Stimulated activated CD4-positive, alpha-beta T cell treated with anti-CD3 and anti-CD28 coated beads, Interleukin-4, amount 100 ng/mL, for 4 hours (primary cell): ENCODE measurements around the gene STAMBP.
A peak's percentile ranks its signal among the peaks of the same experiment; 100 is the strongest.
"Not testable (repeated sequence)": the region's sequence is repeated elsewhere in the genome, so short reads cannot be mapped to it uniquely, and the experiment has no call there.

Experiments used
- DNase-seq, 2 experiments: peaks; one replicate each; pipeline ENCODE4 v3.0.0-alpha.2; 2020

The STAMBP gene

DNA sequence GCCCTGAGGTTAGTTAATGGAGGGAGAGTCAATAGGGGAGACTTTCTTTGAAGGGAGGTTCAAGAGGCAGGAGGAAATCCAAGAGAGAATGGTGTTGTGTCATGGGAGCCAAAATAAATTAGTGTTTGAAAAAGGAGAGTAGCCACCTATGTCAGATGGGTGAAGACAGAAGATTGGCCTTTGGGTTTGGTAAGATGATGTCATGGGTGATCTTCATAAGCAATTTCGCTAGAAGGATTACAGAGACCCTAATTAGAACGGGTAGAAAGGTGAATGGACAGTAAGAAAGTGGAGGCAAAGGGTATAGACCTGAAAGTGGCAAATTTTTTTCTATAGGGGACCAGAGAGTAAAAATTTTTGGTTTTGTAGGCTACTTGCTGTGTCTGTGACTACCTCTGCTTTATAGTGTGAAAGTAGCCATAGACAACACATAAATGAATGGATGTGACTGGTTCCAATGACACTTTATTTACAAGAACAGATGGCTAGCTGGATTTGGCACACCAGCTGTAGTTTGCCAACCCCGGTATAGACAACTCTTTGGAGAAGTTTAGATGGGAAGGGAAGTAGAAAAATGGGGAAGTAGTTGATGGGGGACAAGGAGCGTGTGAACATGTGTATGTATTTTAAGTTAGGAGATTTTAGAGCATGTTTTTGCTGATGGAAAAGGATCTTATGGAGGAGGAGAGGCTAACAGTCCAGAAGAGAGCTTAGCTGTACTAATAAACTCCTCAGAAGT lies 9.3 kb downstream of the STAMBP start:
- no peak for DNase-seq

DNA sequence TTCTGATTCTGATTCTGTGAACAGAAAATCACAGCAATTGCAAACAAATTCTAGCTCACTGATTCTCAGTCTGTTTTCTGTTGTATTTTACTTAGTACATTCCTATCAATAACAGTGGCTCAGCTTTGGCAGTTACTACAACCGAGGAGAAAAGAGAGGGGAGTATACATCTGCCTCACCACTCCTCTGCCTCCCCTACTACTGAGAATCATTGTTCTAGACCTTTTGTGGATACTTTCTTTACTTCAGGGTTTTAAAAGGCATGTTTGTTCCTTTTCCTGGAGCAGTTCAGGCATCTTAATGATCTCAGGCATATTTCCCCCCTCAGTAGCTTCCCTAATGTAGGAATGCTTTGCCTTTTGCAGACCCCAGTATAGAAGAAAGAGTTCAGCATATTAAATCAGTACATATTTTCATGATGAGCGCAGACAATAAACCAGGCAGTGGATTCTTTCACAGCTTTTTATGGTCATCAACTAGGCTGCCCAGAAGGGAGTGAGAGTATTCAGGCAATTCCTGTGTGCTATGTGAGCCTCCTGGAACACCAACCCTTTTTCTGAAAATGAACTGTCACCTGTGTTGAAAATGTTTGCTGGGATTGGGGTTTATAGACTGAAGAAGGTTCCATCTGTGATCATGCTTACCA lies 10.3 kb downstream of the STAMBP start:
- no peak for DNase-seq

DNA sequence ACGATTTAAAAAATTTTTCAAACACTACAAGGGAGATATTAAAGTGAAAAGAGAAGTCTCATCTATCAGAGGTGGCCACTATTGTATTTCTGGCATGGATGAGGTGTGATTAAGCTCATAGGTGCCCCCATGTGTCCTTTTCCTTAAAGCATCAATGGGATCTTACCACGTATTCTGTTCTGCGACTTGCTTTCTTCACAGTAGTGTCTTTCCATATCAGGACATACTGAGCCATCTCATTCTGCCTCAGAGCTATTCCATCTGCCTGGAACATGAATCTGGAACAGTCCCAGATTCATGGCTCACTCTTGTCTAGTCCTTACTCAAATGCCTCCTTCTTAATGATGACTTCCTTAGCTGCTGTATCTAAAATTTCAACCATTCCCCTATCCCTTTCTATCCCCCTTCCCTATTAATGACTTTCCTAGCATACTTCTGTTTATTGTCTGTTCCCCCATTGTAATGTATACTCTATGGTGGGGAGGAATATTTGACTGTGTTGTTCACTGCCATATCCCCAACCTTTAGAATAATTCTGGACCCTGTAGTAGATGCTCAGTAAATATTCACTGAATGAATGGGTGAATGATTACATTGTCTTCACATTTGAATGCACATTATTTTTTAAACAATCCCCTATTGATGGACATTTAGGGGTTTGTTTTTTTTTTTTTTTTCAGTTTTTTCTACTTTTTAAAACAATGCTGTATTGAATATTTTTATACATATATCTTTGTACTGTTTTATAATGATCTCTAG lies 11.1 kb downstream of the STAMBP start:
- no peak for DNase-seq

DNA sequence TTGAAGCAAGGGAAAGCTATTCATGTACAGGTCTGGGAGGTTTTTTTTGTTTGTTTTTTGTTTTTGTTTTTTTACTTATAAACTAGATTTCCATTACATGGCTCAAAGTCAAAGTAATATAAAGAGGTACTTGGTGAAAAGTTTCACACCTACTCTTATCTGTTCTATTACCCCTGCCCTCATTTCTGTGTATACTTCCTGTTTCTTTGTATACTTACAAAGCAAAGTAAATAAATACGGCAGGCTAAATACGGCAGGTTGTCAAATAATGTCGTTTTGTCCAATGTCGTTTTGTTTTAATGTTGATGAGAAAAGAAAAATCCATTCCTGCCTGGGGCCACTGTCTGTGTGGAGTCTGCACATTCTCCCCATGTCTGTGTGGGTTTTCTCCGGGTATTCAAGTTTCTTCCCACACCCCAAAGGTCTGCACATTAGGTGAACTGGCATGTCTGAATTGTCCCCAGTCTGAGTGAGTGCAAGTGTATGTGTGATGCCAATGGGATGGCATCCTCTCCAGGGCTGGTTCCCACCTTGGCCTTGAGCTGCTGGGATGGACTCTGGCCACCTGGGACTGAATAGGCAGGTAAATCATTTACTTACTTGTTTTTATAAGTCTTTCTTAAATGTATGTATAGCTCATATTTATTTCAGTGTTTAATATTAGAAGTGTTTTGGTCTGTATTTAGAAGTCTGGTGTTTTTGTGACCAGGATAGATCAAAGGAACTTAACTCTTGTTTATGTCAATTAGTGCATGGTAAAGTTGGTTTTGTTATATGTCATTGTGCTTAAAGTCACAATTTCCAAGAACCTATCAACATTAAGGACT lies 13.4 kb downstream of the STAMBP start:
- DNase-seq: no peak

DNA sequence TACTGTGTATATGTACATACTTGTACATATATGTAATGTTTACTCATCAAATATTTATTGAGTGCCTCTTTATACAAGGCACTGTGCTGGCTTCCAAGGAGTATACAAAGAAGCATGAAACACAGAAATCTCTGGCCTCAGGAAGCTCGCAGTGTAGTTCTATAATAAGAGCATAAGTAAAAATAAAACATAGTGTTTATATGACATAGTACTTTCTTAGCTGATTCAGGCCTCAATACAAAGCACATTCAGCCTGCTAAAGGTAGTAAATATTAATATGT lies 13.9 kb downstream of the STAMBP start:
- no peak for DNase-seq

DNA sequence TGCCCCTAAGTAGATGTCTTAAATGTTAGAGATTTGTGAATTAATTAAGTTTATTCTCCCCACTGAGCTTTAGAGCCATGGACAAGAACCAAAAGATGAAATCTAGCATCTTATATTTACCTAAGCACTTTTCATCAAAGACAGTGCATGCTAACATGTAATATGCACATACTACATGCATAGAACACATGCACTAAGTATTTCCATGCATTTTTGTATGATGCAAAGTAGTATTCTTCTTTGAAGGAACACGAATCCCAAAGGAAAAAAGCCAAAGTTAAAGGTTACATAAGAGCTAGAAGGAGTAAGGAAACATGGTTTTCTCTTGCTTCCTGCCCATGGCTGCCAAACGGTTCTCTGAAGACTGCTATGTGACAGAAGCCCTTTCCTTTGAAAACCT lies 15.3 kb downstream of the STAMBP start:
- no peak for DNase-seq

DNA sequence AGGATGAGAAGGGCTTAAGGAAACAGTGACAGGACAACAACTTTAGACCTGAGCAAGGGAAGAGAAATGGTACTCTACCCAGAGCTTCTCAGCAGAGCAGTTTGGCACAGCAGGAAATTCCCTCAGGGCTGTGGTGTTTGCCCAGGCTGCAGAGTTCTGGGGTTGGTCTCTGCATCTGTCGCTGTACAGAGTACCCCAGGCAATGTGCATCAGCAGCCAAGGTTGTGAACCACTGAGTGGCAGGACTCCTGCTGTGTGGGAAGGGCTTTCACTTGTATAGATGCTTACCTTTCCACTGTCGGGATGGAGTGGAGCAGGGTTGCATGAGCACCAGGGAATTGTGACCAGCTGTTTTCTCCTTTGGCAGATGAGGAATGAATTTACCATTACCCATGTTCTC lies 21.2 kb downstream of the STAMBP start:
- no peak for DNase-seq

DNA sequence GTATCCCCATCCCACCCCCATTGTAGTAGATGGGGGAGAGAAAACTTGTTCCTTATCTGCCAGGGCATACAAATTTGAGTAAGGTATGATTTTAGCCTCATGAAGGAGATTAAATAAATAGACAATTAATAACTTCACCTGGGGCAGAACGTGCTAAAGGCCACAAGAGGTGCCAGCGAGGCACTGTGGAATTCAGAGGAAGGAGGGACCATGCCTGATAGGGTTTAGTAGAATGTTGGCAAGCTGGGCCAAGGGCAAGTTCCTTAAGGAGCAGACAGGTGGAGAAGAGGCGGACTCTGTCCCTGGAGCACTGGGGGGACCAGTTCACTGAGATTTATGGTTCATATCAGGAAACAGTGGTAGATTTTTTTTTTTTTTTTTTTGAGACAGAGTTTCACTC lies 22.5 kb downstream of the STAMBP start:
- DNase-seq: no peak

DNA sequence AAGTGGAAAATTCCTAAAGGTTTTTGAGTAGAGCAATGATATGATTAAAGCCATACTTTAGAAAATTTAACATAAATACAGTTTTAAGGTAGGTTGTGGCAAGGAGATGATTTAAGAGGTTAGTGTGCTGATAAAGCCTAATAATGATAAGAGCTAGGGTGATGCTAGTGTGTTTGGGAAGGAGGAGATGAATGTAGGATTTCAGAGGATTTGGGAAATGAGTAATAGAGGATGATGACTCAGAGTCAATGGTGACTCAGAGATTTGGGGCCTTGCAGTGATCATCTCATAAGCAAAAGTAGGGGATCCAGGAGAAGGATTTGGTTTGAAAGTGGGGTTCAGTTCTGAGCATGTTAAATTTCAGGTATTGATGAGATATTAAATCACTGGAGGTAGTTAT lies 23.3 kb downstream of the STAMBP start:
- no peak for DNase-seq

DNA sequence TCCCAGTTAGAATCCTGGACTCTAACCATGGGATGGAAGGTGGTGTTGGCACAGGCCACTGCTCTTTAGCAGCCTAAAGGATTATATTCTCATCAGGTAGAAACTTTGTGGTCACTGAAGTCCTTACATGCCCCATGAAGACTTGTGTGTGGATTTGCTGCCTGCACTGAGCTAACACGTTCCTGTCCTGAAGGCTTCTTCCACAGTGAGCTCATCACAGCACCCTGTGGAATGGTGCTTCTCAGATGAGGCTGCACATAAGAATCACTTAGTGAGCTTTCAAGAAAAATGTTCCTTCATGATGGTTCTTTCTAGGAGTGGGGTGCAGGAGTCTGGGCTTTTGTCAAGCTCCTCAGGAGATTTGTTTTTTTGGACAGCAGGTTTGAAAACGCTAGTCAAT lies 26.8 kb downstream of the STAMBP start:
- DNase-seq: no peak

DNA sequence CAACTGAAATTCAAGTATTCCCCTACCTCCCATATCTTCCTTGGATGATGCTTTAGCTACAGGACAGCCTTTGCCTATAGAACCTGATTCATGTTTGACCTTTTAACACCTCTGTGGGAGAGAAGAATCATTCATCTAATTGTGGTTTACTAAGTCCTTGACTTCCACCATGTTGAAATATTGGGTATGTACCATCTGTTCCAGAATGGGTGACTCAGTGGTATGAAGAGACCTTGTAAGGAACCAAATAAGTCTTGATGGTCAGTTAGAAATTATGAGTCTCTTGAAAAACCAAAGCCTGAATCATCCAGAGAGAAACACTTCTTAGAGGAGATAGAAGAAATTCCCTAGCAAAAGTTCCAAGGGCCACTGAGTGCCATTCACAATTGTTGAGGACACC lies 27.5 kb downstream of the STAMBP start:
- DNase-seq: no peak

DNA sequence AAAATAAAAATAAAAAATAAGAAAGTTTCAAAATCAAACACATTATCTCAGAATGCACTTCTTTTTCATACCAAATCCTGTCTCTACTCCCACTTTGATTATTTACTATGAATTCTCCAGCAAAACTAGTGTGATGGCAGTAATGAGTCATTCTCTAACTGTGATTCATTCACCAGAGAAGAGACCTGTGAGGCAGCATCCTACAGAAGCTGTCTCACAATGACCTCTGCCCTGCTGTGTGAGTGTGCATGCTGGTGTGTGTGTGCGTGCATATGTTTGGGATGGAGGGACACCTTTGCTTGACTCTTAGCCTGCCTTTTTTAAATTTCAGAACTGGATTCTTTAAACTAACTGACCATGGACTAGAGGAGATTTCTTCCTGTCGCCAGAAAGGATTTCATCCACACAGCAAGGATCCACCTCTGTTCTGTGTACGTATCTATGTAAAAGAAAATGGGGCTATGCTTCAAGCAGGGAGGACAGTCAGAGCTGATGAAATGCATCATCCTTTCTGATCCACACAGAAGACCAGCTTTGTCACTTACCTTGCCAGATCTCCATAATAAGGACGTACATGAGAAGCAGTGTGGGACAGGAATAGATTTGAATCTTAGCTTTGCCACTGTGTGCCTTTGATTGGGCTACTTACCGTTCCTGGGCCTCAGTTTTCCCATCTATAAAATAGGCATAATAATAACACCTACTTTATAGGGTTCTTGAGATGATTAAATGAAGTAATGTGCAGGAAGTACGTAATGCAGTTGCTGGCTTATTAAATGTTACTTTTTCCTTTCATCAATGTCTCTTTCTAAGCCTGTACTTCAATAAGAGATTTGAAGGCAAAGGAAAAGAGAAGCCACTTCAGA lies 31.2 kb downstream of the STAMBP start:
- DNase-seq: peak; percentile 7 to 42

DNA sequence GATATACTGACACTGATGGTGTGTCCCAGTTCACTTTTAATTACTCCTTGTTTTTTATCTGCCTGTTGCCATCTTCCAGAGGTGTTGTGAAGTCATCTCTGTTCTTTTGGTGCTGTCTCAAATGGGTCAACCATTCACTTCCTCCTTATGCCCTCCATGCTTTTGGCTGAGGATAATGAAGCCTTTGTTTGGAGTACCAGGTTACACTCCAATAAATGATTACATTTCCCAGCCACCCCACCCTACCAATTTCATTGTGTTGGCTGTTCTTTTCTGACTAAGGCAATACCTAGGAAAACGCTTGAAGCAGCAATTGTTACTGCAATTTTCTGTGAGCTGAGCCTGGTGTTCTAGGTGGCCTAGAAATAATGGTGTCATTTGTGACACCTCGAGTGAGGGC lies 34.2 kb downstream of the STAMBP start:
- no peak for DNase-seq

DNA sequence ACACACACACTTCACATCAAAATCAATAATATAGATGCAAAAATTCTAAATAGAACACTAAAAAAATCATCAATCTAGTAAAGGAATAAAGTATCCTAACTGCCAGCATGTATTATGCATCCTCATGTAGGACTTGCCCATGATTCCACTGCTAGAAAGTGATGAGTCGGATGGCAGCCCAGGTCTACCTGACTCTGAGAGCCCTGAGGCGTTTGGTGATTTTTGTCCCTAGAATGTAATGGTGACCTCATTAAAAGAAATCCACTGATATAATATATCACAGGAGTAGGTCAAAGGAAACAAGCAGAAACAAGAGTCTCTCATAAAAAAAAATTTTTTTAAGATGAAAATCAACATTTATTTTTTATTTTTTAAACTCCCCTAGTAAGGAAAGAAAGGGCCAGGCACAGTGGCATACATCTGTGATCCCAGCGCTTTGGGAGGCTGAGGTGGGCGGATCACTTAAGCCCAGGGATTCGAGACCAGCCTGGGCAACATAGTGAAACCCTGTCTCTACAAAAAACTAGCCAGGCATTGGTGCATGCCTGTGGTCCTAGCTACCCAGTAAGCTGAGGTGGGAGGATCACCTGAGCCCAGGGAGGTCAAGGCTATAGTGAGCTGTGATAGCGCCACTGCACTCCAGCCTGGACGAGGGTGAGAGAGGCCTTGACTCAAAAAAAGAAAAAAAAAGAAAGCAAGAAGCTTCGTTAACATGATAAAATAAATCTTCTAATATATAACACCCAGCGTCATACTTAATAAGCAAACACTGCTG lies 39.6 kb downstream of the STAMBP start:
- DNase-seq: no peak

DNA sequence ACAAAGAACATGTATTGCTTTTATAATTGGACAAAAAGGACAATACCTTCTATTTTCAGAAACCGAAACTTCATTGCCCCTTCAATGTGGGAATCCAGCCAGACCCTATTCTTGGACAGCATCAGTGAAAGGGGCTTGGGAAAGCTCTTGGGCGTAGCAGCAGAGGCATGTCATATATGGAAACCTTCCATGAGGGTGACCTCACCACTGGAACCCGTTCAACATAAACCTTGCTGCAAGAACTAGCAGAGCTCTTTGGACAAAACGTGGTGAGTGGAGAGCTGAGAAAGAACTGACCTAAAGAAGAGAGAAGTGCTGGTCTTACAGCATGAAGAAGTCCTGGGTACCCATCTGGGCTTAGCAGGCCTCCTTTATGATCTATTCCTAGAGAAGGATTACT lies 41.3 kb downstream of the STAMBP start:
- no peak for DNase-seq

DNA sequence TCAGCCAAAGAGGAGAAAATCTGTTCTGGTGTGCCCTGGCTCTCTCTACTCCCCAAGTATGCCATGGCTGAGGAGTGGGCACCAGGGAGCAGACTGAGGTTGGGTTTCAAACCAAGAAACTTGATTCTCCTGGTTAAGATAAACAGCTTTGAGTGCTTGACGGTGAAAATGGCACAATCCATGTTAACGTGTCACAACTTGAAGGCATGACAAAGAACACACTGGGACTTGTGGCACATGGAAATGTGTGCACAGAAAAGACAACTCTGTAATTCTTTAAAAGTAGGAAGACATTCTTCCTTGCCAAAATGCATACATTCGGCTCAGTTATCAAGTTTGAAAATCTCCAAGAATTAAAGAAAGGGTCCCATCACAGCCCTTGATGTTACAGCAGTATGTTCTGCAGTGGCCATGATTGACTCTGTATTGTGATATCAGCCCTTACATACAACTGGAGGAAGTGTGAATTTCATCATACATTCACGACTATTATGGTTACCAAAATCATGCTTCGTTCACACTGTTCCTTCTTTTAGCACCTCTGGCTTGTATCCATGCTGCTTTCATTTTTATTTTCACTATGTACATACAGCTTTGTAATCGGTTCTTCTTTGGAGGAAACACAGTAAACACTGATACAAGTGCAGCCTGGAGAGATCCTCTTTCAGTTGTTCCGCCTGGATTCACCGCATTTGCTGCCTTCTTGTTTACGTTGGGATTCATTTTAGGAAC lies 48.5 kb downstream of the STAMBP start:
- no peak for DNase-seq

DNA sequence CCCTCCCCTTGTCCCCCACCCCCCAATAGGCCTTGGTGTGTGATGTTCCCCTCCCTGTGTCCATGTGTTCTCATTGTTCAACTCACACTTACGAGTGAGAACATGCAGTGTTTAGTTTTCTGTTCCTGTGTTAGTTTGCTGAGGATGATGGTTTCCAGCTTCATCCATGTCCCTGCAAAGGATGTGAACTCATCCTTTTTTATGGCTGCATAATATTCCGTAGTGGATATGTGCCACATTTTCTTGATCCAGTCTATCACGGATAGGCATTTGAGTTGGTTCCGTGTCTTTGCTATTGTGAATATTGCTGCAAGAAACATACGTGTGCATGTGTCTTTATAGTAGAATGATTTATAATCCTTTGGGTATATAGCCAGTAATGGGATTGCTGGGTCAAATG lies 49.2 kb downstream of the STAMBP start:
- DNase-seq: not testable (repeated sequence)

DNA sequence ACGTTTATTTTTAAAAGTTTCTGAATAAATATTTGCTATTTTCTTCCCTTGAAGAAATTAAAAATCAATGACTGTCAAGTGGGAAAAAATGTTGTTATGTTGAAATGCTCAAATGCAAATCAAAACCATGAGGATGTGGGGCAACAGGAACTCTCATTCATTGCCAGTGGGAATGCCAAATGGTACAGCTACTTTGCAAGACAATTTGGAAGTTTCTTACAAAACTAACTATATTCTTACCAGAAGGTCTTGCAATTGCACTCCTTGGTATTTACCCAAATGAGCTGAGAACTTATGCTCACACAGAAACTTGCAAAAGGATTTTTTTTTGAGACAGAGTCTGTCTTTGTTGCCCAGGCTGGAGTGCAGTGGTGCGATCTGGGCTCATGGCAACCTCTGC lies 56.6 kb downstream of the STAMBP start:
- no peak for DNase-seq

DNA sequence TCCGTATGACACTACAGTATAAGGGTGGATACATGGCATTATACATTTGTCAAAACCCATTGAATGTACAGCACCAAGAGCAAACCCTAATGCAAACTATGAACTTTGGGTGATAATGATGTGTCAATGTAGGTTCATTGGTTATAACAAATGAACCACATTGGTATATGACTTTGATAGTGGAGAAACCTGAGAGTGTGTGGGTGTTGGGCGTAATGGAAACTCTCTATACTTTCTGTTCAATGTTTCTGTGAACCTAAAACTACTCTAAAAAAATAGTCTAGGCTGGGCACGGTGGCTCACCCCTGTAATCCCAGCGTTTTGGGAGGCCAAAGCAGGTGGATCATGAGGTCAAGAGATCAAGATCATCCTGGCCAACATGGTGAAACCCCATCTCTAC lies 57.6 kb downstream of the STAMBP start:
- peak; percentile 19 to 39 for DNase-seq

DNA sequence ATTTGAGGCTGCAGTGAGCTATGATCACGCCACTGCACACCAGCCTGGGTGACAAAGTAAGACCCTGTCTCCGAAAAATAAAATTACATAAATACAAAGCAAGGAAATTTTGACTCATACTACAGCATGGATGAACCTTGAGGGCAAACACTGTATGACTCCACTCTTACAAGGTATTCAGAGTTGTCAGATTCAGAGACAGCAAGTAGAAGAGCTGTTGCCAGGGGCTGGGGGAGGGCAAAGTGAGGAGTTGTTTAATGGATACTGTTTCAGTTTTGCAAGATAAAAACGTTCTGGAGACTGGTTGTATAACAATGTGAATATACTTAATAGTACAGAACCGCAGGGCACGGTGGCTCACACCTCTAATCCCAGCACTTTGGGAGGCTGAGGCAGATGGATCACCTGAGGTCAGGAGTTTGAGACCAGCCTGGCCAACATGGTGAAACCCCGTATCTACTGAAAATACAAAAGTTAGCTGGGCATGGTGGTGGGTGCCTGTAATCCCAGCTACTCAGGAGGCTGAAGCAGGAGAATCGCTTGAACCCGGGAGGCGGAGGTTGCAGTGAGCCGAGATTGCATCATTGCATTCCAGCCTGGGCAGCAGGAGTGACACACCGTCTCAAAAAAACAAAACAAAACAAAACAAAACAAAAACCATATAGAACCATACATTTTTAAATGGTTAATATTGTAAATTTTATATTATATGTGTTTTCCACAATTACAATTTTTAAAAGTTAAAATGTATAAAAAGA lies 59.0 kb downstream of the STAMBP start:
- not testable (repeated sequence) for DNase-seq
